HEK293 (cell line): ENCODE data around the gene EIF4G3.

Experiments
- CTCF ChIA-PET: fragments of 350-600 bp; formaldehyde crosslinking; extraction: SDS; loops from one replicate; lab custom pipeline; 2021; ENCODE audit warnings: antibody characterized with exemption; lab: Yijun Ruan, JAX
- POLR2A ChIA-PET: fragments of 300-600 bp; formaldehyde crosslinking; extraction: SDS; loops from one replicate; lab custom pipeline; 2020; ENCODE audit warnings: antibody characterized with exemption, inconsistent platforms; lab: Yijun Ruan, JAX
- H3K27ac ChIP-seq: fragments of 200-500 bp; sonication (Bioruptor generic); 2 replicates; pipeline ENCODE4 v1.5.1; 2014; ENCODE audit warnings: low read depth, low read length, control low read depth, inconsistent platforms; ENCODE audit errors: extremely low read depth
- H3K36me3 ChIP-seq, 2 experiments: fragments of 200-500 bp in 1 of 2; sonication (Bioruptor generic) in 1 of 2; 1 replicate in 1 of 2; 2 replicates in 1 of 2; pipeline ENCODE4 v1.5.1; 2014 to 2017; ENCODE audit warnings: inconsistent platforms in 2 of 2, low read length in 2 of 2; ENCODE audit not compliant: control insufficient read depth in 2 of 2, insufficient read depth in 1 of 2
- H3K4me1 ChIP-seq: fragments of 200-500 bp; sonication (Bioruptor generic); 2 replicates; pipeline ENCODE4 v1.5.1; 2014; ENCODE audit warnings: mild to moderate bottlenecking, low read length, inconsistent platforms; ENCODE audit not compliant: control insufficient read depth, insufficient read depth
- H3K4me3 ChIP-seq: 2 replicates; pipeline ENCODE4 v1.5.1; 2011; ENCODE audit warnings: low read depth, mild to moderate bottlenecking, control low read depth, low read length, moderate library complexity
- H3K9me3 ChIP-seq: fragments of 200-500 bp; sonication (Bioruptor generic); 2 replicates; pipeline ENCODE4 v1.5.1; 2014; ENCODE audit warnings: low read depth, low read length, inconsistent platforms; ENCODE audit not compliant: control insufficient read depth, insufficient read depth
- ELK4 ChIP-seq: IDR thresholded peaks from 2 replicates; pipeline ENCODE4 v1.6.1; 2011; ENCODE audit warnings: mild to moderate bottlenecking, low read depth, low read length, borderline replicate concordance
- KLF8 ChIP-seq: fragments of 450-650 bp; formaldehyde crosslinking; IDR thresholded peaks from 2 replicates; pipeline ENCODE4 v1.5.1; 2016; ENCODE audit warnings: missing biosample characterization, missing genetic modification characterization
- TCF7L2 ChIP-seq: IDR thresholded peaks from 2 replicates; pipeline ENCODE4 v1.6.1; 2011; ENCODE audit warnings: low read depth, mild to moderate bottlenecking, inconsistent platforms, low read length, moderate library complexity, borderline replicate concordance
- ZFP3 ChIP-seq: fragments of 450-650 bp; formaldehyde crosslinking; IDR thresholded peaks from 2 replicates; pipeline ENCODE4 v1.5.1; 2016; ENCODE audit warnings: low read depth, missing biosample characterization, missing genetic modification characterization
- ZFP41 ChIP-seq: fragments of 450-650 bp; formaldehyde crosslinking; IDR thresholded peaks from 2 replicates; pipeline ENCODE4 v1.5.1; 2016; ENCODE audit warnings: missing biosample characterization, missing genetic modification characterization, borderline replicate concordance
- ZNF132 ChIP-seq: fragments of 450-650 bp; formaldehyde crosslinking; IDR thresholded peaks from 2 replicates; pipeline ENCODE4 v1.5.1; 2017; ENCODE audit warnings: missing biosample characterization, missing genetic modification characterization, borderline replicate concordance
- ZNF19 ChIP-seq: fragments of 450-650 bp; formaldehyde crosslinking; IDR thresholded peaks from 2 replicates; pipeline ENCODE4; 2016; ENCODE audit warnings: missing biosample characterization, missing genetic modification characterization, low read depth
- ZNF211 ChIP-seq: fragments of 450-650 bp; formaldehyde crosslinking; IDR thresholded peaks from 2 replicates; pipeline ENCODE4 v1.5.1; 2016; ENCODE audit warnings: low read depth, missing biosample characterization, missing genetic modification characterization
- ZNF274 ChIP-seq, 2 experiments: fragments of 200-500 bp in 1 of 2; fragments of 450-650 bp in 1 of 2; sonication (Bioruptor generic) in 1 of 2; formaldehyde crosslinking in 1 of 2; IDR thresholded peaks; 2 replicates each; pipeline versions ENCODE4 v1.5.1 to v1.6.1; 2014 to 2016; ENCODE audit warnings: borderline replicate concordance in 1 of 2, inconsistent platforms in 1 of 2, low read length in 1 of 2, missing biosample characterization in 1 of 2, missing genetic modification characterization in 1 of 2
- ZNF280C ChIP-seq: fragments of 450-650 bp; formaldehyde crosslinking; IDR thresholded peaks from 2 replicates; pipeline ENCODE4 v1.5.1; 2016; ENCODE audit warnings: missing biosample characterization, missing genetic modification characterization
- ZNF302 ChIP-seq: fragments of 450-650 bp; formaldehyde crosslinking; IDR thresholded peaks from 2 replicates; pipeline ENCODE4 v1.5.1; 2016; ENCODE audit warnings: missing biosample characterization, missing genetic modification characterization, low read depth
- ZNF354C ChIP-seq: fragments of 450-650 bp; formaldehyde crosslinking; IDR thresholded peaks from 2 replicates; pipeline ENCODE4 v1.5.1; 2016; ENCODE audit warnings: missing biosample characterization, missing genetic modification characterization, low read depth, borderline replicate concordance
- ZNF398 ChIP-seq: fragments of 450-650 bp; formaldehyde crosslinking; IDR thresholded peaks from 2 replicates; pipeline ENCODE4 v1.5.1; 2017; ENCODE audit warnings: missing biosample characterization, missing genetic modification characterization
- ZNF423 ChIP-seq: fragments of 450-650 bp; formaldehyde crosslinking; IDR thresholded peaks from 2 replicates; pipeline ENCODE4 v1.5.1; 2016; ENCODE audit warnings: missing biosample characterization, missing genetic modification characterization
- ZNF488 ChIP-seq: fragments of 450-650 bp; formaldehyde crosslinking; IDR thresholded peaks from 2 replicates; pipeline ENCODE4 v1.5.1; 2016; ENCODE audit warnings: missing biosample characterization, missing genetic modification characterization
- ZNF513 ChIP-seq: fragments of 450-650 bp; IDR thresholded peaks from 2 replicates; pipeline ENCODE4 v1.5.1; 2018; ENCODE audit warnings: missing biosample characterization, missing genetic modification characterization
- ZNF560 ChIP-seq: fragments of 450-650 bp; formaldehyde crosslinking; IDR thresholded peaks from 2 replicates; pipeline ENCODE4 v1.5.1; 2017; ENCODE audit warnings: missing biosample characterization, missing genetic modification characterization, borderline replicate concordance
- ZNF571 ChIP-seq: fragments of 450-650 bp; formaldehyde crosslinking; IDR thresholded peaks from 2 replicates; pipeline ENCODE4 v1.5.0; 2017; ENCODE audit warnings: missing biosample characterization, missing genetic modification characterization
- ZNF623 ChIP-seq: fragments of 450-650 bp; formaldehyde crosslinking; IDR thresholded peaks from 2 replicates; pipeline ENCODE4 v1.5.1; 2016; ENCODE audit warnings: missing biosample characterization, missing genetic modification characterization
- ZNF692 ChIP-seq: fragments of 450-650 bp; formaldehyde crosslinking; IDR thresholded peaks from 2 replicates; pipeline ENCODE4 v1.5.1; 2016; ENCODE audit warnings: missing biosample characterization, missing genetic modification characterization
- ZNF792 ChIP-seq: fragments of 450-650 bp; formaldehyde crosslinking; IDR thresholded peaks from 2 replicates; pipeline ENCODE4 v1.5.1; 2016; ENCODE audit warnings: missing biosample characterization, missing genetic modification characterization

EIF4G3 gene

GRCh38 chr1:20873311-20873710 lies 303.4 kb downstream of the EIF4G3 start:
- no peak for TF ChIP-seq ZNF354C (tag by site-specific recombination)
- TF ChIP-seq ZNF513 (tag by site-specific recombination): no peak
- no peak for TF ChIP-seq ZNF571 (tag by site-specific recombination)
- no peak for TF ChIP-seq ZFP41
- TF ChIP-seq TCF7L2: no peak
- no peak for TF ChIP-seq ZNF560 (tag by site-specific recombination)
- no peak for TF ChIP-seq ZNF488 (tag by site-specific recombination)
- no peak for TF ChIP-seq ZNF792
- no peak for TF ChIP-seq KLF8 (tag by site-specific recombination)
- TF ChIP-seq ZNF623: no peak
- TF ChIP-seq ZNF211 (tag by site-specific recombination): no peak
- no peak for TF ChIP-seq ZFP3 (tag by site-specific recombination)
- TF ChIP-seq ZNF19 (tag by site-specific recombination): no peak
- TF ChIP-seq ZNF280C (tag by site-specific recombination): no peak
- Histone ChIP-seq H3K27ac (no peak overlapping the region), H3K9me3 (no peaks in the 10 kb centered on the region), H3K4me1 (no peaks in the 10 kb centered on the region), H3K36me3 (peaks cover 6 to 58% of the 10 kb centered on the region in 2 experiments), H3K4me3 (no peak overlapping the region)
- CTCF ChIA-PET: no interaction called here
- POLR2A ChIA-PET: interaction anchor here (0.6 kb wide), 1 partner anchor 27 kb away, joined by 10 read pairs; no protein-coding TSS in a partner anchor

- ChIA-PET POLR2A (no interaction called here), CTCF (no interaction called here)
- no peaks in the 10 kb centered on the region for H3K4me1 ChIP-seq
- peaks cover 5 to 58% of the 10 kb centered on the region in 2 experiments; a peak in 2 of 3 replicates for H3K36me3 ChIP-seq
- no peaks in the 10 kb centered on the region for H3K9me3 ChIP-seq
- no peak for TF ChIP-seq ZNF692
- H3K27ac ChIP-seq: no peak overlapping the region
- H3K4me3 ChIP-seq: no peak overlapping the region
Observed at GRCh38 chr1:20871419-20871818, 305.3 kb downstream of the EIF4G3 start.

- H3K27ac ChIP-seq: no peak overlapping the region
- H3K9me3 ChIP-seq: no peaks in the 10 kb centered on the region
- peaks cover 2 to 62% of the 10 kb centered on the region in 2 experiments; a peak in 2 of 3 replicates for H3K36me3 ChIP-seq
- H3K4me1 ChIP-seq: no peaks in the 10 kb centered on the region
- H3K4me3 ChIP-seq: no peak overlapping the region
- ChIA-PET POLR2A (no interaction called here), CTCF (no interaction called here)
- TF ChIP-seq ZNF274 (IDR thresholded peaks at IDR 0.05; ENCODE audit: low read length): no peak
- no peak for TF ChIP-seq ZNF274 (tag by site-specific recombination; IDR thresholded peaks at IDR 0.05; ENCODE audit: borderline replicate concordance)
- no peak for TF ChIP-seq ZNF398
- no peak for TF ChIP-seq ZNF302 (tag by site-specific recombination)
- TF ChIP-seq ELK4: no peak
- TF ChIP-seq ZNF692: no peak
- TF ChIP-seq ZNF423 (tag by site-specific recombination): no peak
- no peak for TF ChIP-seq ZNF132 (tag by site-specific recombination)
Observed at GRCh38 chr1:20870718-20871117, 306.0 kb downstream of the EIF4G3 start.
